Effector memory CD4-positive, alpha-beta T cell (primary cell): ENCODE data around the gene CHRNA4.

ENCODE experiments used
- DNase-seq, 3 donors: peaks; one replicate each; pipeline ENCODE4 v3.0.0-alpha.2; 2020
- H3K27ac ChIP-seq: 2 replicates; pipeline ENCODE4 v1.7.0; 2013; ENCODE audit warnings: mild to moderate bottlenecking, low read length, moderate library complexity; ENCODE audit not compliant: insufficient read depth, poor library complexity, severe bottlenecking
- H3K27me3 ChIP-seq: replicated peaks from 2 replicates; pipeline ENCODE4 v1.7.0; 2013; ENCODE audit warnings: mild to moderate bottlenecking, low read length; ENCODE audit not compliant: insufficient read depth, control insufficient read depth, poor library complexity, severe bottlenecking
- H3K36me3 ChIP-seq: 2 replicates; pipeline ENCODE4 v1.7.0; 2013; ENCODE audit warnings: mild to moderate bottlenecking, low read length, moderate library complexity; ENCODE audit not compliant: control insufficient read depth, insufficient read depth
- H3K4me1 ChIP-seq: 2 replicates; pipeline ENCODE4 v1.7.0; 2013; ENCODE audit warnings: low read length, mild to moderate bottlenecking; ENCODE audit not compliant: control insufficient read depth, insufficient read depth, poor library complexity, severe bottlenecking
- H3K4me3 ChIP-seq: 2 replicates; pipeline ENCODE4 v1.7.0; 2013; ENCODE audit warnings: low read length, low read depth, mild to moderate bottlenecking; ENCODE audit not compliant: insufficient read depth, poor library complexity, severe bottlenecking
- H3K9me3 ChIP-seq: 2 replicates; pipeline ENCODE4 v1.7.0; 2013; ENCODE audit warnings: mild to moderate bottlenecking, low read length, moderate library complexity; ENCODE audit not compliant: control insufficient read depth

The CHRNA4 gene

GRCh38 chr20:63404129-63405085 lies 43.3 kb upstream of the CHRNA4 start:
- no peak overlapping the region for H3K4me3 ChIP-seq
- H3K27me3 ChIP-seq: no peaks in the 10 kb centered on the region
- no peak for DNase-seq
- no peaks in the 10 kb centered on the region for H3K4me1 ChIP-seq
- no peaks in the 10 kb centered on the region for H3K9me3 ChIP-seq
- H3K27ac ChIP-seq: no peak overlapping the region
- no peaks in the 10 kb centered on the region for H3K36me3 ChIP-seq

DNA sequence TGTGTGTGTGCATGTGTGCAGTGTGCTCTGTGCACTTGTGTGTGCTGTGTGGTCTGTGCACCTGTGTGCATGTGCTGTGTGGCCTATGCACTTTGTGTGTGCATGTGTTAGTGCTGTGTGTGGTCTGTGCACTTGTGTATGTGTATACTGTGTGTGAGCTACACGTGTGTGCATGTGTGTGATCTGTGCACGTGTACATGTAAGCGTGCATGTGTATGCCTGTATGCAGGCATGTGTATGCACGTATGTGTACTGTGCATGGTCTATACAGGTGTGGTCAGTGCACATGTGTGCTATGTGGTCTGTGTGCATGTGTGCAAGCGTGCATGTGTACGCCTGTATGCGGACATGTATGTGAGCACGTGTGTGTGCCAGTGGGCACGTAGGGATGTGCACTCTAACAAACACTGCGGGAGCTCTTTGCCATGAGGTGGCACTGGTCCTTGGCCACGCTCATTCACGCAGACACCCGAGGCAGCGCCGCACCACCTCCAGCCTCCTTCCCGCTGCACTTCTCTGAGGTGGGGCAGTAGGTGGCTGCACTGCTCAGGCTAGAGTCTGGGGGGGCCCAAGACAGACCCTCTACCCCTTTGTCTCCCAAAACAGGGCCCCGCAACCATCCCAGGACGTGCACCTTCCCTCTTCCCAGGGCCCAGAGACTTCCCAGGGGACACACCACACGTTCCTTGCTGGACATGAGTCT lies 42.4 kb upstream of the CHRNA4 start:
- Histone ChIP-seq H3K27me3 (no peaks in the 10 kb centered on the region), H3K36me3 (no peaks in the 10 kb centered on the region), H3K4me1 (no peaks in the 10 kb centered on the region), H3K27ac (no peak overlapping the region), H3K4me3 (no peak overlapping the region), H3K9me3 (no peaks in the 10 kb centered on the region)
- DNase-seq: no peak

- Histone ChIP-seq H3K4me3 (no peak overlapping the region), H3K27ac (no peak overlapping the region), H3K27me3 (no peaks in the 10 kb centered on the region), H3K4me1 (no peaks in the 10 kb centered on the region), H3K9me3 (no peaks in the 10 kb centered on the region), H3K36me3 (no peaks in the 10 kb centered on the region)
- DNase-seq: no peak
Measured at GRCh38 chr20:63402860-63403220, 41.7 kb upstream of the CHRNA4 start.

DNA sequence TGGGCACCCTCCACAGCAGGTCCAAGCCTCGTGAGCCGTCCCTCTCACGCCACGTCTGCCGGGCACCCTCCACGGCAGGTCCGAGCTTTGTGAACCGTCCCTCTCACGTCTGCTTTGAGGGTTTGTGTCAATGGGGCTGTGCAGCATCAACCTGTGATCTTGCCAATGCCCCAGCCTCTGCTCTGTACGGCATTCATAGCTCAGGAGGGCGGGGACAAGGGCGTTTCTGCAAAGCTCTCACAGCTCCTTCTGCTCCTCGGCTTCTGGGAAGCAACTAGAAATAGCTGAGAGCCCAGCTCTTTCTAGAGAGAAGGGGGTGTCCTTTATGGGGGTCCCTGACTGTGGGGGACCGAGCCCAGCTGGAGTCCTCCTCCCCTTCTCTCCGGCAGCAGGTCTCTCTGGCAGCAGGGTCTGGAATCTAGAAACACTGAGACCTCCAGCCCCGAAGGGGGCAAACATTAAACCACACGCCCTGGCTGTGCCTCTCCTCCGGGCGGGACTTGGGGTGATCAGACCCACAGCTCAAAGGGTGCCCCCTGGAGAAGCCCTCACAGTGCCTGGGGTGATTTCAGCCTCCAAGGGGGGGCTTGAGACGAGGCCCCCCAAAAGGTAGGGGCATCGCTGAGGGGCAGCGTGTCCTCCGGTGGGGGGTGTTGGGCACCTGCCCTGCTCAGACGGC lies 41.2 kb upstream of the CHRNA4 start:
- no peak overlapping the region for H3K27ac ChIP-seq
- no peak for DNase-seq
- no peaks in the 10 kb centered on the region for H3K27me3 ChIP-seq
- H3K9me3 ChIP-seq: no peaks in the 10 kb centered on the region
- no peaks in the 10 kb centered on the region for H3K4me1 ChIP-seq
- H3K4me3 ChIP-seq: no peak overlapping the region
- H3K36me3 ChIP-seq: no peaks in the 10 kb centered on the region

DNA sequence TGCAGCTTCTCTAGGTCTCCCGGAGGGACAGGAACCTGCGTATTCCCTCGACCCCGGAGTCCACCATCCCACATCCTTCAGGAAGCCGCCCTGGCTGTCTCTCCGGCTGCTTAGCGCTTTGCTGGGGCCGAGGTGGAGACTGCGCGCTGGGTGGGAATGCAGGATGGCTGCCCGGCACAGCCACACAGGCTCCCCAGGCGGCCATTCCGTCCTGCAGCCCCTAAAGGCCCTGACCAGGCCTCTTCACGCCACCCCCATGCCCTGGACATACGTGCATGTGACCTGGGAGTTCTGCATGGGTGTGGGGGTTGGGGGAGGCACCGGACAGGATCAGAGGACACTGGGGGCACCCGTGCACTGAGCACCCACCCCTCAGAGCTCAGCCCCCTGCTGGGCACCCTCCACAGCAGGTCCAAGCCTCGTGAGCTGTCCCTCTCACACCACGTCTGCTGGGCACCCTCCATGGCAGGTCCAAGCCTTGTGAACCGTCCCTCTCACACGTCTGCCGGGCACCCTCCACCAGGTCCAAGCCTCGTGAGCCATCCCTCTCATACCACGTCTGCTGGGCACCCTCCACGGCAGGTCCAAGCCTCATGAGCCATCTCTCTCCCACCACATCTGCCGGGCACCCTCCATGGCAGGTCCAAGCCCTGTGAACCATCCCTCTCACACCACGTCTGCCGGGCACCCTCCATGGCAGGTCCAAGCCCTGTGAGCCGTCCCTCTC lies 40.4 kb upstream of the CHRNA4 start:
- Histone ChIP-seq H3K9me3 (no peaks in the 10 kb centered on the region), H3K36me3 (no peaks in the 10 kb centered on the region), H3K27ac (no peak overlapping the region), H3K4me3 (no peak overlapping the region), H3K4me1 (no peaks in the 10 kb centered on the region), H3K27me3 (no peaks in the 10 kb centered on the region)
- DNase-seq: no peak

- Histone ChIP-seq H3K4me1 (no peaks in the 10 kb centered on the region), H3K36me3 (no peaks in the 10 kb centered on the region), H3K4me3 (no peak overlapping the region), H3K27me3 (no peaks in the 10 kb centered on the region), H3K9me3 (no peaks in the 10 kb centered on the region), H3K27ac (no peak overlapping the region)
- no peak for DNase-seq
Measured at GRCh38 chr20:63400486-63401210, 39.5 kb upstream of the CHRNA4 start.

- no peak overlapping the region for H3K4me3 ChIP-seq
- no peak for DNase-seq
- no peaks in the 10 kb centered on the region for H3K27me3 ChIP-seq
- no peak overlapping the region for H3K27ac ChIP-seq
- H3K36me3 ChIP-seq: no peaks in the 10 kb centered on the region
- H3K4me1 ChIP-seq: no peaks in the 10 kb centered on the region
- H3K9me3 ChIP-seq: no peaks in the 10 kb centered on the region
Measured at GRCh38 chr20:63399596-63400375, 38.6 kb upstream of the CHRNA4 start.

- Histone ChIP-seq H3K4me3 (no peak overlapping the region), H3K27me3 (no peaks in the 10 kb centered on the region), H3K27ac (no peak overlapping the region), H3K9me3 (no peaks in the 10 kb centered on the region), H3K4me1 (no peaks in the 10 kb centered on the region), H3K36me3 (no peaks in the 10 kb centered on the region)
- no peak for DNase-seq
Measured at GRCh38 chr20:63398744-63399514, 37.8 kb upstream of the CHRNA4 start.
